Type B pancreatic cell (in vitro differentiated cells): ENCODE measurements around the gene GNB1. TPM values are rescaled to one million over a fixed set of nuclear protein-coding genes. Genes with fewer than 3 reads are reported as not detected.

ENCODE experiments used
- DNase-seq: peaks from one replicate; pipeline ENCODE4 v3.0.0; 2021; ENCODE audit warnings: mixed read lengths; ENCODE audit not compliant: unreplicated experiment; ENCODE audit errors: extremely low spot score
- H3K27ac Mint-ChIP-seq: 2 replicates; pipeline ENCODE4 v1.8.0; 2021; ENCODE audit warnings: mild to moderate bottlenecking, mixed read lengths
- H3K27me3 Mint-ChIP-seq: 2 replicates; pipeline ENCODE4 v1.8.0; 2021; ENCODE audit warnings: mixed read lengths
- H3K36me3 Mint-ChIP-seq: 2 replicates; pipeline ENCODE4 v1.8.0; 2021; ENCODE audit warnings: mixed read lengths
- H3K4me1 Mint-ChIP-seq: one replicate; pipeline ENCODE4 v1.8.0; 2021; ENCODE audit warnings: mixed read lengths; ENCODE audit not compliant: unreplicated experiment
- H3K4me3 Mint-ChIP-seq: 2 replicates; pipeline ENCODE4 v1.8.0; 2021; ENCODE audit warnings: mild to moderate bottlenecking, mixed read lengths
- H3K9me3 Mint-ChIP-seq: 2 replicates; pipeline ENCODE4 v1.8.0; 2021; ENCODE audit warnings: mixed read lengths
- total RNA-seq: library from RNA; stranded (reverse); gene quantifications from 2 replicates; pipeline ENCODE4 v1.2.1, GENCODE V29; 2021; ENCODE audit warnings: low replicate concordance
- TF ChIP-seq, protein P1 (sequence below): fragments of 200-600 bp; sonication (generic); conservative IDR thresholded peaks from 2 replicates; pipeline ENCODE4 v1.5.0; 2021; ENCODE audit warnings: antibody characterized with exemption, mild to moderate bottlenecking

The GNB1 gene
- total RNA-seq, 1 donor from 2014 or later: 297 TPM

DNA sequence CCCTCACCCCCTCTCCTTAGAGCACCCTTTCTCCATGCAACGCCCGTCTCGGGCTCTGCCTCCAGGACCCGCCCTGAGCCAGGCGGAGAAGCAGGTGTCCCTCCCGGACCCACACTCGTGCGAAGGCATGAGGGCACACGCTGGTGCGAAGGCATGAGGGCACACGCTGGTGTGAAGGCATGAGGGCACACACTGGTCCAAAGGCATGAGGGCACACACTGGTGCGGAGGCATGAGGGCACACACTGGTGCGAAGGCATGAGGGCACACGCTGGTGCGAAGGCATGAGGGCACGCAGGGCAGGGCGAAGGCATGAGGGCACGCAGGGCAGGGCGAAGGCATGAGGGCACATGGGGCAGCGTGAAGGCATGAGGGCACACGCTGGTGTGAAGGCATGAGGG lies 34.0 kb upstream of the GNB1 start:
- H3K36me3 Mint-ChIP-seq: no peaks in the 10 kb centered on the region
- no peak overlapping the region for H3K27ac Mint-ChIP-seq
- DNase-seq: no peak
- TF ChIP-seq, protein P1, sequence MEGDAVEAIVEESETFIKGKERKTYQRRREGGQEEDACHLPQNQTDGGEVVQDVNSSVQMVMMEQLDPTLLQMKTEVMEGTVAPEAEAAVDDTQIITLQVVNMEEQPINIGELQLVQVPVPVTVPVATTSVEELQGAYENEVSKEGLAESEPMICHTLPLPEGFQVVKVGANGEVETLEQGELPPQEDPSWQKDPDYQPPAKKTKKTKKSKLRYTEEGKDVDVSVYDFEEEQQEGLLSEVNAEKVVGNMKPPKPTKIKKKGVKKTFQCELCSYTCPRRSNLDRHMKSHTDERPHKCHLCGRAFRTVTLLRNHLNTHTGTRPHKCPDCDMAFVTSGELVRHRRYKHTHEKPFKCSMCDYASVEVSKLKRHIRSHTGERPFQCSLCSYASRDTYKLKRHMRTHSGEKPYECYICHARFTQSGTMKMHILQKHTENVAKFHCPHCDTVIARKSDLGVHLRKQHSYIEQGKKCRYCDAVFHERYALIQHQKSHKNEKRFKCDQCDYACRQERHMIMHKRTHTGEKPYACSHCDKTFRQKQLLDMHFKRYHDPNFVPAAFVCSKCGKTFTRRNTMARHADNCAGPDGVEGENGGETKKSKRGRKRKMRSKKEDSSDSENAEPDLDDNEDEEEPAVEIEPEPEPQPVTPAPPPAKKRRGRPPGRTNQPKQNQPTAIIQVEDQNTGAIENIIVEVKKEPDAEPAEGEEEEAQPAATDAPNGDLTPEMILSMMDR: no peak
- H3K4me1 Mint-ChIP-seq: no peaks in the 10 kb centered on the region
- no peaks in the 10 kb centered on the region for H3K27me3 Mint-ChIP-seq
- no peaks in the 10 kb centered on the region for H3K9me3 Mint-ChIP-seq
- no peak overlapping the region for H3K4me3 Mint-ChIP-seq

DNA sequence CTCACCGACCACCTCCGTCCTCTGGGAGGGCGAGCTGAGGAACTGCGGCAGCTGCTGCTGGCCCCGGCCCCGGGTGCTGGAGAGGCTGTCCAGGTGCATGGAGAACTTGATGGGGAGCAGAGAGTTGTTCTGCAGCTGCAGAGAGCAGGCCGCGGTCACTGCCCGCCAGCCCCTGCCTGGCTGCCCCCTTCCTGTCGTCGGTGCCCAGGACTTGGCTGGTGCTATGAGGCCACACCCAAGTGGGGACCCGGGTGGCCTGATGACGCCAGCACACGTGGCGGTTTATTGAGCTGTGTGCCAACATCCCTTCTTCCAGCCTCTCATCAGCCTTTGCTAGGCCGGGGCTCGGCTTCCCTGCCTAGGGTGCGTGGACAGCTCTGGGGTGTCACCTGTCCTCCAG lies 33.5 kb upstream of the GNB1 start:
- TF ChIP-seq, protein P1: no peak
- Mint-ChIP-seq H3K9me3 (no peaks in the 10 kb centered on the region), H3K36me3 (no peaks in the 10 kb centered on the region), H3K4me3 (no peak overlapping the region), H3K4me1 (no peaks in the 10 kb centered on the region), H3K27ac (no peak overlapping the region), H3K27me3 (no peaks in the 10 kb centered on the region)
- no peak for DNase-seq

DNA sequence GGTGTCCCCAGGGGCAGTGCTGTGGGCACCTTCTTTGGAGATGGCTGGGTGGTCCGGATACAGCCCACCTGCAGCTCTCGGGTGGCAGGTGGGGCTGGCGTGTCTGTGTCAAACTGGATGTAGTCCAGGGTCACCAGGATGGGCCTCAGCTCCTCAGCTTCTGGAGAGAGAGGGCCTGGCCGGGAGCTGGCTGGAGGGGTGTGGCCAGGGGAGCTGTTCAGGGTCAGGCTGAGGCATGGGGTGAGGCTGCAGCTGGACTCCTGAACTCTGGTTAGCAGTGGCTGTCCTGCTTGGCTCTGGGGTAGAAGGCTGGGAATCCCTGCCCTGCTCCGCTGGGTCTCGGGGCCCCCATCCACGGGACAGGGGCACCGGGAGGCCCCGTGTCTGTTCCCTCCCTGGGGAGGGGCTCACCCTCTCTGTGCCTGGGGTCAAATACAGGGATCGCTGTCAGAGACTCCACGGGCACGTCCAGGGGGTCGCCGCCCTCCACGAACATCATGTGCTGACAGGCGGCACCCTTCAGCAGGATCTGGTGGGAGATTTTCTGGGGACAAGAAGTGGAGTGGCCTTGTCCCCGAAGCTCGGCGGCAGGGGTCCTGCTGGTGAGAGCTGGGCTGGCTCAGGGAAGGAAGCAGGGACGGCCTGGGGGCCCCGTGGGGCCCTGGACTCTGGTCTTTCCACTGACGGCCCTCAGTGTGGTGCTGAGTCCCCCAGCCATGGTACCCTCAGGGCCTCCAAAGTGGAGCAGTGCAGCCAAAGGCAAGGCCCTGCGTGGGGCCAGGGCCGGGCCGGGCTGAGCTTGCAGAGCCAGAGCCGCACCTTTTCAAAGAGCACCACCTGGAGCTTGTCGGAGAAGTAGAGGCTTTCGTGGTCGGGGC lies 32.3 kb upstream of the GNB1 start:
- no peaks in the 10 kb centered on the region for H3K9me3 Mint-ChIP-seq
- no peak overlapping the region for H3K4me3 Mint-ChIP-seq
- TF ChIP-seq, protein P1: no peak
- no peaks in the 10 kb centered on the region for H3K36me3 Mint-ChIP-seq
- no peaks in the 10 kb centered on the region for H3K4me1 Mint-ChIP-seq
- no peak overlapping the region for H3K27ac Mint-ChIP-seq
- no peak for DNase-seq
- no peaks in the 10 kb centered on the region for H3K27me3 Mint-ChIP-seq

DNA sequence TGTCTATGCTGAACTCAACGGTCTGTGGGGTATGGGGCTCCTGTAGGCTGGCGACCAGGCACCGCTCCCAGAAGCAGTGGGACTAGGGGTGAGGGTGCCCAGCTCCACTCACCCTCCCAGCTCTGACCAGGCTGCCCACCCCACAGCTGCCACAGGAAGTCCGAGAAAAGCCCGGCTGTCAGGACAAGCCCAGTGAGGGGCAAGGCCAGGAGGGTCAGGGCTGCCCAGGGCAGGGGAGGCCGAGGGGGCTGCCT lies 31.7 kb upstream of the GNB1 start:
- Mint-ChIP-seq H3K4me3 (no peak overlapping the region), H3K27me3 (peaks cover 2% of the 10 kb centered on the region), H3K27ac (no peak overlapping the region), H3K9me3 (no peaks in the 10 kb centered on the region), H3K36me3 (no peaks in the 10 kb centered on the region), H3K4me1 (no peaks in the 10 kb centered on the region)
- TF ChIP-seq, protein P1: no peak
- DNase-seq: no peak

DNA sequence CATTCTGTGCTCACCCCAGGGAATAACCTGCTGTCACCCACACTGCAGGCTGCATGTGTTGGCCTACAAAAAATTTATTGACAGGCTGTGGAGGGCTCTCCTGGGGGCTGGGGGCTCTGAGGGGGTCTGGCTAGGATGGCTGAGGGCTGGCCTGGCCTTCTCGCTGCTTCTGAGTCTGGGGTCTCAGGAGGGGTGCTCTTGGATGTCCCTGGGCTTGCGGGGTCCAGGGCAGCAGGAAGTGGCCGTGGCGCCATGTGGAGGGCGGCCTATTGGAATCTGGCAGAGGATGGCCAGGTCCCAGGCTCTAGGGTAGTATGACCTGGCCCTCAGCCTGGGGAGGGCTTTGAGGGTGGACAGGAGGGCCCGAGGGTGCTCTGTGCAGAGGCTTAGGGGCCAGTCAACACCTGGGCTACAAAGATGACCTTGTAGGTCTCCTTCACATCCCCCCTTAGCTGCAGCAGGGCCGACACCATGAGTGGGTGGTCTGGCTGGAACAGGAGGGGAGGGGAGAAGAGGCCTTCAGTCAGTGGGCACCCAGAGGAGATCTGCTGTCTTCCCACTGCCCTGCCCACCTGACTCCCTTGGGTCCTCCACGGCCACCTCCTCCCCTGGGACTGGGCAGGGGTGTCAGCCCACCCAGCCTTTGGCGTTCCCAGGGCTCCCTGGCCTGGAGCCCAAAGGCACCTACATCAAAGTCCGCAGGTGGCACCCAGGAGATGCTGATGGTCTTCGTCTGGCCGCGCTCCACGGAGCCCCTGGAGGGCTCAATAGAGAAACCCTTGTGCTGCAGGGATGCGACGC lies 31.2 kb upstream of the GNB1 start:
- H3K27me3 Mint-ChIP-seq: peaks cover 2% of the 10 kb centered on the region
- no peak overlapping the region for H3K4me3 Mint-ChIP-seq
- no peak overlapping the region for H3K27ac Mint-ChIP-seq
- TF ChIP-seq, protein P1: no peak
- H3K36me3 Mint-ChIP-seq: no peaks in the 10 kb centered on the region
- no peaks in the 10 kb centered on the region for H3K9me3 Mint-ChIP-seq
- DNase-seq: no peak
- no peaks in the 10 kb centered on the region for H3K4me1 Mint-ChIP-seq
